MM.1S (cell line): ENCODE measurements around the gene CA12.

ENCODE experiments used
- EZH2 ChIP-seq: fragments of 300-600 bp; sonication (generic); optimal IDR thresholded peaks from 2 replicates; pipeline ENCODE3; 2017; ENCODE audit warnings: low read depth, mild to moderate bottlenecking, antibody characterized with exemption, low read length, mixed read lengths
- EZH2phosphoT487 ChIP-seq: fragments of 300-600 bp; sonication (generic); IDR thresholded peaks from 2 replicates; pipeline ENCODE4 v1.6.1; 2018; ENCODE audit warnings: antibody characterized with exemption, low read length
- TF ChIP-seq, protein P1 (sequence below): fragments of 300-600 bp; sonication (generic); IDR thresholded peaks from 2 replicates; pipeline ENCODE4 v1.5.1; 2016; ENCODE audit warnings: antibody characterized with exemption, low read length, mixed read lengths

DNA sequence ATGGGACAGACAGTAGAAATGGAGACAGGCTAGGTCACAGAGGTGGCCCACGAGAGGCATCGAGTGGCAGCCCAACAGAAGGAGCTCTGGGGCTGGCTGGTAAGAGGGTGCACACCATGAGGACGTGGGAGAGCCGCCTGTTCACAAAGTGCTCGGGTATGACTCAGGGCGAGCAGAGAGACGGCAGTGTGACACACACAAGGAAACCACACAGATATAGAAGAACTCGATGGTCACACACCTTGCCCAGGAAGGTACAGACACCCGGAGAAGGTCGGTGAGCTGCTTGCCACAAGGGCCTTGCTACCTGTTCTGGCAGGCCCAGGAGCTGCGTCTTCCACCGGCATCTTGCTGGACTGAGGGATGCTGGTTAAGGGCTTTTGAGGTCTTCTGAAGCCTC, 50.2 kb downstream of the CA12 start:
- TF ChIP-seq, protein P1, sequence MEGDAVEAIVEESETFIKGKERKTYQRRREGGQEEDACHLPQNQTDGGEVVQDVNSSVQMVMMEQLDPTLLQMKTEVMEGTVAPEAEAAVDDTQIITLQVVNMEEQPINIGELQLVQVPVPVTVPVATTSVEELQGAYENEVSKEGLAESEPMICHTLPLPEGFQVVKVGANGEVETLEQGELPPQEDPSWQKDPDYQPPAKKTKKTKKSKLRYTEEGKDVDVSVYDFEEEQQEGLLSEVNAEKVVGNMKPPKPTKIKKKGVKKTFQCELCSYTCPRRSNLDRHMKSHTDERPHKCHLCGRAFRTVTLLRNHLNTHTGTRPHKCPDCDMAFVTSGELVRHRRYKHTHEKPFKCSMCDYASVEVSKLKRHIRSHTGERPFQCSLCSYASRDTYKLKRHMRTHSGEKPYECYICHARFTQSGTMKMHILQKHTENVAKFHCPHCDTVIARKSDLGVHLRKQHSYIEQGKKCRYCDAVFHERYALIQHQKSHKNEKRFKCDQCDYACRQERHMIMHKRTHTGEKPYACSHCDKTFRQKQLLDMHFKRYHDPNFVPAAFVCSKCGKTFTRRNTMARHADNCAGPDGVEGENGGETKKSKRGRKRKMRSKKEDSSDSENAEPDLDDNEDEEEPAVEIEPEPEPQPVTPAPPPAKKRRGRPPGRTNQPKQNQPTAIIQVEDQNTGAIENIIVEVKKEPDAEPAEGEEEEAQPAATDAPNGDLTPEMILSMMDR = no peak
- TF ChIP-seq EZH2phosphoT487 = no peak
- no peak for TF ChIP-seq EZH2
